Calu3 (cell line): ENCODE data around the gene NUP210. TPM values are rescaled to one million over a fixed set of nuclear protein-coding genes. Genes with fewer than 3 reads are reported as not detected.

Experiments
- BruUV-seq: library from RNA; stranded (reverse); fragments of 400-500 nt; replicated peaks from 2 replicates; lab custom pipeline; 2021; lab: Mats Ljungman, UMichigan
- CTCF ChIA-PET: fragments of 300-600 bp; sonication (Branson Sonifier 250); formaldehyde crosslinking; loops from one replicate; lab custom pipeline; 2022; ENCODE audit warnings: antibody characterized with exemption; lab: Charles Lee
- DNase-seq: peaks from one replicate; pipeline ENCODE4 v3.0.0; 2022
- H3K27ac Mint-ChIP-seq: one replicate; pipeline ENCODE4 v1.8.0; 2022; ENCODE audit warnings: mixed read lengths; ENCODE audit not compliant: unreplicated experiment
- H3K27me3 Mint-ChIP-seq: one replicate; pipeline ENCODE4 v1.8.0; 2022; ENCODE audit warnings: mixed read lengths; ENCODE audit not compliant: unreplicated experiment
- H3K36me3 Mint-ChIP-seq: one replicate; pipeline ENCODE4 v1.8.0; 2022; ENCODE audit warnings: mild to moderate bottlenecking, moderate library complexity, mixed read lengths; ENCODE audit not compliant: insufficient read depth, unreplicated experiment
- H3K4me1 Mint-ChIP-seq: one replicate; pipeline ENCODE4 v1.8.0; 2022; ENCODE audit warnings: mild to moderate bottlenecking, low read depth, mixed read lengths; ENCODE audit not compliant: unreplicated experiment
- H3K4me3 Mint-ChIP-seq: one replicate; pipeline ENCODE4 v1.8.0; 2022; ENCODE audit warnings: mild to moderate bottlenecking, low read depth, moderate library complexity, mixed read lengths; ENCODE audit not compliant: unreplicated experiment
- H3K9me3 Mint-ChIP-seq: one replicate; pipeline ENCODE4 v1.8.0; 2022; ENCODE audit warnings: low read depth, mixed read lengths; ENCODE audit not compliant: unreplicated experiment
- intact Hi-C: fragments of 100-400 bp; cut with micrococcal nuclease; formaldehyde crosslinking; loops from one replicate; pipeline ENCODE4 v1.10.0; 2022; ENCODE audit not compliant: unreplicated experiment
- total RNA-seq: library from RNA; stranded (reverse); gene quantifications from 2 replicates; pipeline ENCODE4 v1.2.3, GENCODE V29; 2022
- TF ChIP-seq, protein P1 (sequence below): fragments of 200-600 bp; IDR thresholded peaks from one replicate; pipeline ENCODE4 v1.8.0; 2022; ENCODE audit warnings: antibody characterized with exemption; ENCODE audit not compliant: unreplicated experiment

The NUP210 gene
- total RNA-seq, 1 experiment from 2014 or later = 76.9 TPM

DNA sequence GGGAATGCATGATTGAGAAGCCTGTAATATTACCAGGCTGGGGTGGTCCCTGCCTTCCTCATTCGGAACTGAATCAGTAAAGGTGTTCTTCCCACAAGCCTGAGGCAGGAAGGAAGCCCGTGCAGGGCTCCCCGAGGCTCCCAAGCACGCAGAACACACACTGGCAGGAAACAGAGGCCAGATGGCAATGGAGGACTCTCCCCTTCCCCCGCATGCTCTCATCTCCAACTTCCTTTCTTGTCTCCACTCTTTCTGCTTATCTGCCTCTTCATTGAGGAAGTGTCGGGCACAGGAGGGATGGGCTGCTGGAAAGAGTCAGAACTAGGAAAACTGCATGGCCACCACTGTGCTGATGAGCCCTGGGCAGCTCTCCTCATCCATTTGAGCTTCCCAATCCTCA lies 123.5 kb downstream of the NUP210 start:
- Mint-ChIP-seq H3K27me3 (peaks cover 78% of the 10 kb centered on the region), H3K27ac (no peak overlapping the region), H3K4me3 (no peak overlapping the region), H3K9me3 (no peaks in the 10 kb centered on the region), H3K4me1 (no peaks in the 10 kb centered on the region), H3K36me3 (no peaks in the 10 kb centered on the region)
- no peak for DNase-seq
- no TSS peak for BruUV-seq
- intact Hi-C loops = no loop called here
- TF ChIP-seq, protein P1, sequence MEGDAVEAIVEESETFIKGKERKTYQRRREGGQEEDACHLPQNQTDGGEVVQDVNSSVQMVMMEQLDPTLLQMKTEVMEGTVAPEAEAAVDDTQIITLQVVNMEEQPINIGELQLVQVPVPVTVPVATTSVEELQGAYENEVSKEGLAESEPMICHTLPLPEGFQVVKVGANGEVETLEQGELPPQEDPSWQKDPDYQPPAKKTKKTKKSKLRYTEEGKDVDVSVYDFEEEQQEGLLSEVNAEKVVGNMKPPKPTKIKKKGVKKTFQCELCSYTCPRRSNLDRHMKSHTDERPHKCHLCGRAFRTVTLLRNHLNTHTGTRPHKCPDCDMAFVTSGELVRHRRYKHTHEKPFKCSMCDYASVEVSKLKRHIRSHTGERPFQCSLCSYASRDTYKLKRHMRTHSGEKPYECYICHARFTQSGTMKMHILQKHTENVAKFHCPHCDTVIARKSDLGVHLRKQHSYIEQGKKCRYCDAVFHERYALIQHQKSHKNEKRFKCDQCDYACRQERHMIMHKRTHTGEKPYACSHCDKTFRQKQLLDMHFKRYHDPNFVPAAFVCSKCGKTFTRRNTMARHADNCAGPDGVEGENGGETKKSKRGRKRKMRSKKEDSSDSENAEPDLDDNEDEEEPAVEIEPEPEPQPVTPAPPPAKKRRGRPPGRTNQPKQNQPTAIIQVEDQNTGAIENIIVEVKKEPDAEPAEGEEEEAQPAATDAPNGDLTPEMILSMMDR = no peak
- CTCF ChIA-PET = no interaction called here

DNA sequence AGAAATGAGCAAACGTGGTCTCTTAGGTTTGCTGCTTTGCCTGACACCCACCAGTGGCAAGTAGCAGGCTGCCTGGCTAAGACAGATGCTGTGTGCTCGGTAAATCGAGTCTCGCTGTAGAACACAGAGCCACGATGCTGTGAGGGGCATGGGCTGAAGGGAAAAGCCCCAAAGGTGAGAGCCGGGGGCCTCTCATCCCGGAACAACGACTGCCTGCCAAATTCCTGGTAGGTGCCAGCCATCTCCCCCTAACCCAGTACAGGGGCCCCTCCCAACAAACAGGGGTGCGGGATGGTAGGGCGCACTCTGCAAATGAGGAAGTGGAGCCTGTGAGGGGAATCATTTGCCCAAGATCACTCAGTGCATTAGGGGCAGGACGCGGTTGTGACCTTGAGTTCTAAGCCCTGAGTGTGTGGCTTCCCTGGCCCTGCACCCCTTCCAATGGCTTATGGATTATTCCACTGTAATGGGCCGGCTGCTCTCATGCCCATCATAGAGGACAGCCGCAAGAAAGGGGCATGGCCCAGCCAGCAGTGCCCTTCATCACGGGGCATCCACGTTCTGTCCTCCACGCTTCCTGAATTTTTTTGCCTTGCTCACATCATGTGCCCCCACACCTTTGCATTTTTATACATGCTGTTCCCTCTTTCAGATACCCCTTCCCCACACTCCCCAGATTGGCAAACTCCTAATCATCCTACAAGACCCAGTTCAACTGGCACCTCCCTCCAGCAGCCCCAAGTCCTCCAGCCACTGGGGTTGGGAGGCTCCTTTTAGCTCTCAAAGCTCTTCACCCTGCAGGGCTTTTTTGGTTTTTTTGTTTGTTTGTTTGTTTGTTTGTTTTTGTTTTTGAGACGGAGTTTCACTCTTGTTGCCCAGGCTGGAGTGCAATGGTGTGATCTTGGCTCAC lies 125.4 kb downstream of the NUP210 start:
- peaks cover 58% of the 10 kb centered on the region for H3K27me3 Mint-ChIP-seq
- no peak overlapping the region for H3K4me3 Mint-ChIP-seq
- H3K36me3 Mint-ChIP-seq = no peaks in the 10 kb centered on the region
- CTCF ChIA-PET = no interaction called here
- DNase-seq = no peak
- intact Hi-C loops = no loop called here
- no peaks in the 10 kb centered on the region for H3K4me1 Mint-ChIP-seq
- H3K27ac Mint-ChIP-seq = no peak overlapping the region
- TF ChIP-seq, protein P1 = no peak
- no peaks in the 10 kb centered on the region for H3K9me3 Mint-ChIP-seq
- BruUV-seq = no TSS peak

DNA sequence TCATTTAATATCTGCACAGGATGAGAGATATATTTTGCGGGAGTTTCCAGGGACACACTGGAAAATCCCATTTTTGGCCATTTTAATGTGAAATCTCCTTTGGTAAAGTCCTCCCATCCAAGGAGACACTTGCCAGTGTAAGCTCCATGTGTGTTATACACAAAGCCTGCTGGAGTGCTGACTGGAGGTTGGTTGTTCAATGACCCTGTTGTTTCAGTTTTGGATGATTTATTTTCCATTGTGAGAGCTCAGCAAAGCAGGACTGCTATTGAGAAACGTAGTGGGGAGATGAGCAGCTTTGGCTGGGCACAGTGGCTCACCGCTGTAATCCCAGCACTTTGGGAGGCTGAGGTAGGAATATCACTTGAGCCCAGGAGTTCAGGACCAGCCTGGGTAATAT lies 127.7 kb downstream of the NUP210 start:
- H3K4me1 Mint-ChIP-seq = no peaks in the 10 kb centered on the region
- H3K36me3 Mint-ChIP-seq = no peaks in the 10 kb centered on the region
- H3K27ac Mint-ChIP-seq = no peak overlapping the region
- H3K4me3 Mint-ChIP-seq = no peak overlapping the region
- no TSS peak for BruUV-seq
- intact Hi-C loops = no loop called here
- H3K27me3 Mint-ChIP-seq = peaks cover 62% of the 10 kb centered on the region
- peaks cover 2% of the 10 kb centered on the region for H3K9me3 Mint-ChIP-seq
- no peak for DNase-seq
- CTCF ChIA-PET = no interaction called here
- TF ChIP-seq, protein P1 = no peak

DNA sequence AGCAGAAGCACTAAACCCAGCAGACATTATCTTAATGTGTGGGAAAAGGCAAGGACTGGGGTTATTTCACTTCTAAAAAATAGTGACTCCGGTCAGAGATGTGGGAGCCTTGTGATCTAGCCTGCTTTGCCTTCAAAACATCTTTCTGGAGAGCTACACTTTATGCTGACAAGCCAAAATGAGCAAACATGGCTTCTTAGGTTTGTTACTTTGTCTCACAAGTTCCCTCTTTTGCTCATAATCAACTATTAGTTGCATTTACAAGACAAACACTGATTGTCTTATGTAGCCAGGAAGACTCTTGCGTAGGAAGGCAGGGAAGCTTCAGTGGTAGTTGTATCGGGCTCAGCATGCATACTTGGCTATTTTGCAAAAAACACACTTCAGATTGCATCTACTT lies 129.2 kb downstream of the NUP210 start:
- BruUV-seq = no TSS peak
- CTCF ChIA-PET = interaction anchor here (0.6 kb wide), 1 partner anchor 146 kb away, joined by 4 read pairs; no protein-coding TSS in a partner anchor
- H3K4me3 Mint-ChIP-seq = no peak overlapping the region

More for the DNA sequence above, 129.2 kb downstream of the NUP210 start:
- no peak overlapping the region for H3K27ac Mint-ChIP-seq
- intact Hi-C loops = no loop called here
- DNase-seq = no peak
- H3K4me1 Mint-ChIP-seq = no peaks in the 10 kb centered on the region
- H3K36me3 Mint-ChIP-seq = no peaks in the 10 kb centered on the region
- peaks cover 57% of the 10 kb centered on the region for H3K27me3 Mint-ChIP-seq
- peaks cover 6% of the 10 kb centered on the region for H3K9me3 Mint-ChIP-seq
- TF ChIP-seq, protein P1 = no peak
